B cell (primary cell): Measurements from ENCODE around the gene ERICH3.

Experiments
- EZH2 ChIP-seq: IDR thresholded peaks from 2 replicates; pipeline ENCODE4 v1.6.1; 2012; ENCODE audit warnings: borderline replicate concordance, low read depth, mild to moderate bottlenecking, moderate library complexity, low read length; ENCODE audit not compliant: insufficient read depth, poor library complexity, severe bottlenecking
- TF ChIP-seq, protein P1 (sequence below): fragments of 200-600 bp; IDR thresholded peaks from one replicate; pipeline ENCODE4 v1.8.0; 2022; ENCODE audit warnings: antibody characterized with exemption, mild to moderate bottlenecking

DNA sequence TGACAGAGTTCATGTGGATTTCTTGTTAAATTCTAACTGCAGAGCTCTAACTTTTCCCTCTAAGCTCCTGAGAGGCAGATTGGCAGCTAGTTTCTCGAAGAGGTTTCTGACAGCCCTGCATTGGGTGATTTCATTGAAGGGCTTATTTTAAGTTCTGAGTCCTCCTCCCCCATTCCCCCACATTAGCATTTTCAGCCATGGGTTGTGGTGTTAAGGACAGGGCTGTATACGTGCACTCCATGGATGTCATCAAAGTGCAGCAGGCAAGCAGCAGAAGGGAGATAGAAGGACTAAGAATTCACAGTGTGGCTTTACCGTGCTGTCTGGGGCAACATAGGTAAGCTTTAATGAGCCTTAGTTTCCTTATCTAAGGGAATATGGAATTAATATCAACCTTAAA lies 40.3 kb upstream of the ERICH3 start:
- TF ChIP-seq, protein P1, sequence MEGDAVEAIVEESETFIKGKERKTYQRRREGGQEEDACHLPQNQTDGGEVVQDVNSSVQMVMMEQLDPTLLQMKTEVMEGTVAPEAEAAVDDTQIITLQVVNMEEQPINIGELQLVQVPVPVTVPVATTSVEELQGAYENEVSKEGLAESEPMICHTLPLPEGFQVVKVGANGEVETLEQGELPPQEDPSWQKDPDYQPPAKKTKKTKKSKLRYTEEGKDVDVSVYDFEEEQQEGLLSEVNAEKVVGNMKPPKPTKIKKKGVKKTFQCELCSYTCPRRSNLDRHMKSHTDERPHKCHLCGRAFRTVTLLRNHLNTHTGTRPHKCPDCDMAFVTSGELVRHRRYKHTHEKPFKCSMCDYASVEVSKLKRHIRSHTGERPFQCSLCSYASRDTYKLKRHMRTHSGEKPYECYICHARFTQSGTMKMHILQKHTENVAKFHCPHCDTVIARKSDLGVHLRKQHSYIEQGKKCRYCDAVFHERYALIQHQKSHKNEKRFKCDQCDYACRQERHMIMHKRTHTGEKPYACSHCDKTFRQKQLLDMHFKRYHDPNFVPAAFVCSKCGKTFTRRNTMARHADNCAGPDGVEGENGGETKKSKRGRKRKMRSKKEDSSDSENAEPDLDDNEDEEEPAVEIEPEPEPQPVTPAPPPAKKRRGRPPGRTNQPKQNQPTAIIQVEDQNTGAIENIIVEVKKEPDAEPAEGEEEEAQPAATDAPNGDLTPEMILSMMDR = no peak
- no peak for TF ChIP-seq EZH2
